Right renal pelvis (tissue), 4 donors: Measurements from ENCODE around the gene GRM7. TPM values are rescaled to one million over a fixed set of nuclear protein-coding genes. Genes with fewer than 3 reads are reported as not detected.
A peak's percentile ranks its signal among the peaks of the same experiment; 100 is the strongest.
"Not testable (repeated sequence)": the region's sequence is repeated elsewhere in the genome, so short reads cannot be mapped to it uniquely, and the experiment has no call there.

Source experiments
- DNase-seq, 4 donors: peaks; one replicate each; pipeline ENCODE4 v3.0.0-alpha.2; 2013; ENCODE audit warnings: low read depth in 4 of 4, low spot score in 3 of 4, missing footprints in 1 of 4
- polyA plus RNA-seq, 4 donors: library from polyadenylated mRNA; unstranded; fragments of 120-200 nt; gene quantifications; one replicate each; pipeline ENCODE4 v1.2.1, GENCODE V29; 2013; ENCODE audit not compliant: insufficient read length in 4 of 4

GRM7 gene
- 1 to 10 TPM; 1.6 to 3.2 (median 2.2) TPM for polyA plus RNA-seq

DNA sequence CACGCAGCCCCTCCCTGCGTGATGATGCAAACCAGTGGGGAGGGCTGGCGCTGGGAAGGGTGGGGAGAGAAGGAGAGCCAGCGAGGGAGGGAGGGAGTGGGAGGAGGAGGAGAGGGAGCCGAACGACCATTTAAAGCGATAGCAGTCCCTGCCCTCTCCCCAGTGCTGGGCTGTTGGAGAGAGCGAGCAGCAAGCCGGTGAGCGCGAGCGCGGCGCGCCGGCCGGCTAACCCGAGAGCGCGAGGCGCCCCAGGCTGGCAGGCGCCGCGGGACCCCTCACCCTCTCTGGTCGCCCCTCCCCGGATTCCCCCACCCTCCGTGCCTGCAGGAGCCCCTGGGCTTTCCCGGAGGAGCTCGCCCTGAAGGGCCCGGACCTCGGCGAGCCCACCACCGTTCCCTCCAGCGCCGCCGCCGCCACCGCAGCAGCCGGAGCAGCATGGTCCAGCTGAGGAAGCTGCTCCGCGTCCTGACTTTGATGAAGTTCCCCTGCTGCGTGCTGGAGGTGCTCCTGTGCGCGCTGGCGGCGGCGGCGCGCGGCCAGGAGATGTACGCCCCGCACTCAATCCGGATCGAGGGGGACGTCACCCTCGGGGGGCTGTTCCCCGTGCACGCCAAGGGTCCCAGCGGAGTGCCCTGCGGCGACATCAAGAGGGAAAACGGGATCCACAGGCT, at the start of gene GRM7:
GRM7 (plus strand) TSS at position 162 of the 671 bp plus-strand sequence.
- DNase-seq: peak in 1 of 4 donors; percentile 32

DNA sequence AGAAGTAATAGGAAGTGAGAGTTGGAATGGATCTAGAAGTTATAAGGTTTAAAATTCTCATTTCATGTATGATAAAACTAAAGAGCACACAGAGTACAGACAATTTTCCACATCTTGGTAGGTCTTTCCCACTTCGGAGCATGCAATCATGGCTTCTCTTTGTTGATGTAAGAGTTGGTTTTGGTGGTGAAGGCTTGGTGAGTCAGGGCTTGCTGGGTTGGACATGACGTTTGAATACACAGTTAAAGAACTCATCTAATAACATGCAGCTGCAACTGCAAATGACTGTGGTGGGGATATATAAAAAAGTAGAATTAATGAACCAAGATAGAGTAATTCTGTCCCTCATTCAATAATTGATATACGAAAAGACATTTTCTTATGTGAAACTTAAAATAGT, 39.5 kb upstream of the GRM7 start:
- DNase-seq: no peak

DNA sequence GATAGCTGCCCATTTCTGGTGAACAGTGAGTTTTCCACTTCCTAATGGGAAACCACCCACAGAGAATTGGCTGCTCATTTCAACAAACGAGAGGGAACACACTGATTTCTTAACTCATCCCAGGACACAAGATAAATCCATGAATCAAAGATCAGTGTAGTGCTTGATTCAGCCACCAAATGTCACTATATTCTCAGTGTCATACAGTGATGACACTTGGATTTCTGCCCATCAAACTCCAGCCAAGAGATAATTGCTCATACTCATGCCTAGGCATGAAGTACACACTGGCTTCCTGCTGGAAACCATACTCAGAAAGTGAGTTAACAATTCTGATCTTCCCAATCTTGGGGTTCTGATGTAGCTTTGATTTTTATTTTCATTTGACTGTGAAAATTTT, 35.4 kb upstream of the GRM7 start:
- DNase-seq: no peak

DNA sequence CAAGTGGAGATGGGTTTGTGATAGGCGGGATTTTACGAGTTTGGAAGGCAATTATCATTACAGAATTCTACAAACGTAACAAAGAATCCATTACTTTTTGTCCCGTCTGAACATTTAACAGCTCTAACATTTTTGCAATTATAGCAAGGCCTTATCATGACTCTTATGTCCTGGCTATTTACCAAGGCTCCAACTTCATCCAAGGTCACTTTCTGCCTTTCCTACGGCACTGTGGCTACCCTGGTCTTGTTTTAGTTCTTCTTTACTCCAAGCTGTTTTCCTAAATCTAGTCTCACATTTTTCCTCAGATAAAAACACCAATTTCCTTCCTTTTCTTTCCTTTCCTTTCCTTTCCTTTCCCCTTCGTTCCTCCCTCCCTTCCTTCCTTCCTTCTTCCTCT, 33.5 kb upstream of the GRM7 start:
- no peak for DNase-seq

DNA sequence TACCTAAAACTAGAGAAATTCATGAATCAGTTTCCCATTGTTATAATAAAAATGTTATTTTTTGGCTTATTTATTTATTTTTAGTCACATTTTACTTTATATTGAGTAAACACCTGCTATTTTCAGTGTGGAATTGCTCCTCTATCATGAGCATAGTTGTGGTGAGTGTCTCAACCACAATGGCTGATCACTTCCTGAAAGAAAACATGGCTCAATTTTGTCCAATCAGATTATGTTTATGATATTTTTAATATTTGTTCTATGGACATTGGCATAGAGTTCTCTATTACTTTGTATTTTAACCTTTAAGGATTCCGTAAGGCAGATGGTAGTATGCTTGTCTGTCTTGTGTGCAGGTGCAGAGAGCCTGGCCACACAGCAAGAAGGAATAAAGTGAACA, 16.2 kb upstream of the GRM7 start:
- no peak for DNase-seq

DNA sequence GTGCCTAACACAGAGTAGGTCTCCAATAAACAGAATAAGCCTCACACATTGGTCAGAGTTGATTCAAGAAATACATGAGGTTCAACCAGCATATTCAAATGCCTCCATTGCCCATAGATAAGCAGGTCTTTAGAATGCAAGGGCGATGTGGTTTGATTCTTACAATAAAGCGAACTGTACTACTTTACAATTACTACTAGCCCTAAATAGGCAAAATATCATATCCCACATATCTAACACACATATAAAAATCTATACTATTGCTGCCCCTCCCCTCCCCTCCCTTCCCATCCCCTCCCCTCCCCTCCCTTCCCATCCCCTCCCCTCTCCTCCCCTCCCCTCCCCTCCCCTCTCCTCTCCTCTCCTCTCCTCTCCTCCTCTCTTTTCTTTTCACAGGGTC, 6.7 kb upstream of the GRM7 start:
- no peak for DNase-seq

DNA sequence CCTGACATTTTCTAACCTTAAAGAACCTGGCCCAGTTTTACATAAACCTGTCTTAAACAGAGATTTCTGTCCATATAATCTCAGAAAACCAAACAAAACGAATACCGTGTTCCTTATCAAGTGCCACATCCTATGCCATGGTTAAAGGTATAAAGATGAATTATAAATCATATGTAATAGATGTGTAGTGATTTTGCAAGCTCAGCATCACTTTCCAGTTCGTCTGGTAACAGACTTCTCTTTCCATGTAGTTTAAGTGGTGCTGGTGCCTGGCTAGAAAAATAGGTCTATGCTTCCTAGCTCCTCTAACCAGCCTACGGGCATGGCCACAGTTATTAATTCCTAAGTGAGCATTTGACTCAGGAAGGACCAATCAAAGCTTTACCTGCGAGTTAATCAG, 3.4 kb upstream of the GRM7 start:
- no peak for DNase-seq

DNA sequence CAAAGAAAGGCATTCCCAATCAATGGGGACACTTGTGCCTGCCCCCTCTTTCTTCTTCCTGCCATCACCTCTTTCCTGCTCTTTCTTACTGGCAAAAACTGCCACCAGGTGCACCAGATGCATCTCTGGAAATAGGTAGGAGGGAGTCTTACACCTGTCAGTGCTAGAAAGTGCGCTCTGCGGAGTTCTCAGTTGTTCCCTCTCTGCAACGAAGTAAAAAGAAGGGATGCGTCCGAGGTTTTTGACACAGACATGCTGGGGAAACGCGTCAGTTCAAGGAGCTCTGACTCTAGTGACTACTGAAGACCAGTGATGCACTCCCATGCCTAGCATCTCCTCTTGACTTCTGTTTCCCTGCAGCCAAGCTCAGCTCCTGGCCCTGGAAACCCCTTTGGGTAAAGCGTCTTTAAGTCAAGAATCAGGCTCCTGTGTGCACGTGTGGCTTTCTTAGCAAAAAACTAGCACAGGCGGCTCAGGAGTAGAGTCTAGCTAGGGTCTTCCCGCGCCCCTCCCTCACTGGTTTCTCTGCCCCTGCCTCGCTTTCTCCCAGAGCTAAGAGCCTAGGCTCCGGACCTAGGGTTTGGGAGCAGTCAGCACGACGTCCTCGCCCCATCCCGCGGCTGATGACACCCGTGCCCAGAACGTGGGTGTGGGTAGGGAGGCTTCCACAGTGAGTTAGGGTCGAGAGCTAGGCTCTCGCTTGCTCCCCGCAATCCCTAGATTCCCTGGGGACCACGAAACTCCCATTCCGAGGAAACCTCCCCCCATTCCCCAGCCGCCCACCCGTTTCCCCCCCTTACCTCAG, 564 bp upstream of the GRM7 start:
- DNase-seq: no peak

DNA sequence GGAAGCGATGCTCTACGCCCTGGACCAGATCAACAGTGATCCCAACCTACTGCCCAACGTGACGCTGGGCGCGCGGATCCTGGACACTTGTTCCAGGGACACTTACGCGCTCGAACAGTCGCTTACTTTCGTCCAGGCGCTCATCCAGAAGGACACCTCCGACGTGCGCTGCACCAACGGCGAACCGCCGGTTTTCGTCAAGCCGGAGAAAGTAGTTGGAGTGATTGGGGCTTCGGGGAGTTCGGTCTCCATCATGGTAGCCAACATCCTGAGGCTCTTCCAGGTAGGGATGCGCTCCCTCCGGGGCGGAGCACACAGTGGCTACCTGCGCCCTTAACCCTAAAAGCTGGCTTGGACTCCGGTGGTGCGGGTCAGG, 698 bp downstream of the GRM7 start:
- no peak for DNase-seq

DNA sequence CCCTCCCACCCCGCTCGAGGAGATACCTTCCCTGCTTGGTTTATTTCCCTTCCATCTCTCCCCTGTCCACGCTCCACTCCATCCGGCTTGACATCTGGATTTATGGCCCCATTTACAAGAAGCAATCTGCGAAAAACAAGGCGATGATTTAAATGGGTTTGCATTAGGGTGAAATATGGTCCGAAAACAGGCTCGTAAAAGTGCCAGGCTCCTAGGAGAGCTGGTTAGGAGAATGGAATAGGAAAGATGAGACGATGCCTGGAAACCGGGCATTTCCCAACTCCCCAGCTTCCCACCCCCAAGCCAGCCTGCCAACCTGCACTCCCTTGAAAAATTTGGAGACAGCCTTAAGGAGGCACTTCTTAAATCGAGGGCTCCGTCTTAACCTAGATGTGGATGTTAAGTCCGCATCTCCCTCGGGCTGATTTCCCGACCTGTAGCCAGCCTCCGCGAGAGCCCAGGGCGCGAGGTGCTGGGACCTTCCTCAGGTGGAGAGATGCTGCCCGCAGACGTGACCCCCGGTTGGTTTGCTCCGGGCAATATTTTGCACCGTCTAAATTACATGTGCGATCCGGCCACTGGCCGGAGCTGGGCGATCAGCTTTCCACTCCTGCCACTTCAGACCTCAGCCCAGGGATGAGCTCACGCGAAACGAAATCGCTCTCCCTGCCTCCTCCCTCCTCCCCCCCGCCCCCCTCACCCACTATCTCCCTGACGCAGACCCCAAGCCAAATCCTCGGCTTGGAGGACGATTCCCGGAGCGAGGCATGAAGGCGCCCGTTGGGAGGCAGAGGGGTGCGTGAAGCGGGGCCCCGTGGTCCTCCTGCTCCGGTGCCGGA, 1.3 kb downstream of the GRM7 start:
- no peak for DNase-seq

DNA sequence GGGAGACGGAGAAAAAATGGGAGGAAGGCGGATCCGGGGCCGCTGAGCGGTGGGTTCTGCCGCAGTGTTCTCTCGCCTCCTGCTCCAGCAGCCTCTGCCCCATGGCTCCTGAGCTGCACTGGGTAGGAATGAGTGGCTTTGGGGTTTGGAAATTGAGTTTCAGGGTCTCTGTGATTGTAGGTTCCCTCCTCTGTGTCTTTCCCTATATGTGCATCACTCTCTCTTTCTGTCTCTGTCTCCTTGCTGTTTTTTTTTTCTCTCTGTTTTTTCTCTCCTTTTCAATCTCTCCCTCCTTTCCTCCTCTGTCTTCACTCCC, 1.9 kb downstream of the GRM7 start:
- DNase-seq: no peak

DNA sequence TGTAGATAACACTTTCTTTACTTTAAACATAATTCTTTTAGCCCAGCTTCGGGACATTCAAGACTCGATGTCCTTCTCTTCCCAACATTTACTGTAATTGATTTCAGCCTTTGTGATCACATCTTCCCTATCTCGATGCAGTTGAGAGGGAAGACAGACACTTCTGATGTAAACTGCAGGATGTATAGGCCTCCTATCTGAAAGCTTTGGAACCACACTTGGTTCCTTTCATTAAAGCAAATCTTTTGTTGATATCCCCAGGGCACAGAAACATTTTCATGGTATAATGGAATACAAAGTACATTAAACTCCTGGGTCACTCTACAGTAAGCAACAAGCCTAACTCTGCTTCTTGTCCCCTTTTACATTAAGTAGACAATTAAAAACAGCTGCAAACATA, 6.4 kb downstream of the GRM7 start:
- no peak for DNase-seq

DNA sequence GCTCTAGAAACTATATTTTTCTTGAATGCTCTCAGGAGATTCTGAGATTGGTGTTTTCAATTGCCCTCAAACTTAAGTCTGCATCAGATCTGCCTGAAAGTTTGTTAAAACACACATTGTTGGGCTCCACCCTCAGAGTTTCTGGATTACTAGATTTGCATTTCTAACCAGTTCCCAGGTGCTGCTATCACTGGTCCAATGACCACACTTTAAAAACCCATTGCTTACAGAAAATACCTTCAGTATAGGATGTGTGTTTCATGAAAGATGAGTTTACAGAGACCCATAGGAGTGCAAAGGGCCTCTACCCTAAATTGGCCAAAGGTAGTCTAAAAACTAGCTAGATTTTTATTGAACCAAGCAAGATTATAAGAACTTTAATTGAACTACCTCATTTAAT, 17.8 kb downstream of the GRM7 start:
- DNase-seq: no peak

DNA sequence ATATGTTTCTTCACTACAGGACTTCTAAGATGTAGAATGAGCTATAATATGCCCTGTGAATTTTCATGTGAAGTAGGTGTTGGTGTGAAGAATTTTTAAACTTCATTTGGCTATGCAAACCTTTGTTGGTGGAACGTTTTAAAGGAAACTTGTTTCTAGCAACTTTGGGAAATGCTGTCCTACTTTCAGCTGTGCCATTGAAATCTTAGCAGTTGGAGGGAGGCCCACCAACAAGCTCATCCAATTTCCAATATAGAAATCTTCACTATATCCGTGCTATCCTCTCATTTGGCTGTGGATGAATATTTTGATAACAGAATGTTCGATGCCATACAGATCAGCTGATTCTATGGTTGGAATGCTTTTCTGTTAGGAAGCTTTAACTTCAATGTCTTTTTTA, 51.3 kb downstream of the GRM7 start:
- DNase-seq: no peak

DNA sequence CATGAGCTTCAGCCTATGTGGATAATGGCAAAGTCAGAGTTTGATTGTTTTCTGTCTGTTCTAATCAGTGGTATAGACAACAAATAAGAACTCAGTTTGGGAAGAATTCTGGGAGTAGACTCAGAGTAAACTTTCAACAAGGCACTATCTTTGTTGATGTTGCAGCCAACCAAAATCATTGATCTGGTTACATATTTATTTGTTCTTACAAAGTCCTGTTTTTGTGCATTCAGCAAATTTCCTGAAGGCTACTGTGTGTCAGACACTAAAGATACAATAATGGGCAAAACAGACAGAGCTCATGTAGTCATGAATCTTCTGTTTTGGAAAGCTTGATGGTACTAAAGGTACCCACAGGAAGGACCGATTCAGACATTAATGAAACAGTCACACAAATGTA, 55.0 kb downstream of the GRM7 start:
- DNase-seq: no peak

DNA sequence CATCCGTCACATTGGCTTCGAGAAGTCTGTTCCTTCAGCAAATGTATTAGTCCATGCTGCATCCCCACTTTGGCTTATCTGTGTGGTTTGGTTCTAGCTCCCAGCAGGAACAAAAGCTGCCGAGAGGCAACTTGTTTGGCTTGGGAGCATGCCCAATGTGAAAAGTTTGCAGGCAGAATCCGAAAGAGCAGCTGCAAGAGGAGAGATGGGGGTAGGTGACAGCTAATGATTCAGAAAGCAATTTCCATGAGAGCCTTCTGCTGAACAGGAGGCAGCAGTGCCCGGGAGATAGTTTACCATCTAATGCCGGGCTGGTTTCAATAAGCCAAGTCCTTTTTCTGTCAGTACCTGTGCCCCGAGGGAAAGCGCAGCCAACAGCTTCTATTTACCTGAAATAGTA, 60.2 kb downstream of the GRM7 start:
- no peak for DNase-seq

DNA sequence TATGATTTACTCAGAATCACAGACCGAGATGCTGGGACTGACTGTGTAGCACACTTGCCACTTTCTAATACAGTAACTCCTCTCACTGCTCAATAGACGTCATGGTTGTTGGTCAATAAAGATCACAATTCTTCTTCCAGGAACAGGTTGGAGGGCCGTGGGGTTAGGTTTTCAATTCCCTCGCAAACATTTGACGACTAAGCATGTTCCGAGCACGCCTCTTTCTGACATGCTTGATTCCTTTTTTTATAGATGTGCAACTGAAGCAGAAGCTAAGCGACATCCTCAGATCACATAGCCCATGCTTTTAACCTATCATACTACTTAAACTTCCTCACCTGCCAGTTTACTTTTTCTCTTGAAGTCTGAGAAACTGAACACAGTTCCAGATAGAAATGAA, 61.0 kb downstream of the GRM7 start:
- no peak for DNase-seq

DNA sequence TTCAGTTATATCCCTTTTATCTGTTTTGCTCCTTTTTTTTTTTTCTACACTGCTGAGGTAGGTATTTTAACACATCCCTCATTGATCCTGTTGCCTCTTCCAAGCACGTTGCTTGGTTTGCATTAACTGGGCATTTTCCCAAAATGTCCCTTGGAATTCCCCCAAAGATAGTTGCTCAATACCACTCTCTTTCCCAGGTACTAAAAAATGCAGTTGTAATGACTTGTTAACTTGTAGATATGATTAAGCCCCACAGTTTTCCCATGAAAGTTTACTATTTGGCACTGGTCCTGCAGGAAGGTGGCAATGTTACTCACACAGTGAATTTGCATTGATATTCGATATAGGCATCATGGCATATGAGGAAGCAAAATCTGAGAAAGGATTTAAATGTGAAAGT, 67.1 kb downstream of the GRM7 start:
- no peak for DNase-seq

DNA sequence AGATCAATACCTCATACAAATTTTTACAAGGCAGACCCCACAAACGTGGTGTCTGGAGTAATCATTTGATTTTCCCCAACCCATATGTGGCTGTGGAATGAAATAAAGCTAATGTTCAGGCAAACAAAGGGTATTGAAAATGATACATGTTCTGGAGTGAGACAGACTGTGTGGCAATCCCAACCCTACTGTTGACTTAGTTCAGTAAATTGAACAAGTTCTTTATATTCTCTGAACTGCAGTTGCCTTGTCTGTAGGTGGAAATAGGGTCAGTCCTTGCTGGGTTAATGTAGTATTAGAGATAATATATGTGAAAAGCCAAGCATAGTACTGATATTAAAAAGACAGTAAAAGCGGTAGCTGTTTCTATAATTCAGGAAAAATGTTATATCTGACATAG, 69.0 kb downstream of the GRM7 start:
- DNase-seq: no peak

DNA sequence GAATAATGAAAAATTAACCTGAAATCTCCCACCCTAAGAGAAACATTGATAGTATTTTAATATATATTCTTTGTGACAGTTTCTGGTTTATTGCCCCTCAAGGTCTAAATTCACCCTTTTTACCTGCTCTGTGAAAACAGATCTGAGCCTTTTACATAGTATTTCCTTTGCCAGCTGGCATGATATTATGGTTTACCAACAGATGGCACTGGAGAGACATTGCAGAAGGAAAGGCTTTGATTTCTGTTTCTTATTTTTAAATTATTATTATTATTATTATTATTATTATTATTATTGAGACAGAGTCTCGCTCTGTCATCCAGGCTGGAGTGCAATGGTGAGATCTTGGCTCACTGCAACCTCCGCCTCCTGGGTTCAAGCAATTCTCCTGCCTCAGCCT, 74.5 kb downstream of the GRM7 start:
- not testable (repeated sequence) for DNase-seq

DNA sequence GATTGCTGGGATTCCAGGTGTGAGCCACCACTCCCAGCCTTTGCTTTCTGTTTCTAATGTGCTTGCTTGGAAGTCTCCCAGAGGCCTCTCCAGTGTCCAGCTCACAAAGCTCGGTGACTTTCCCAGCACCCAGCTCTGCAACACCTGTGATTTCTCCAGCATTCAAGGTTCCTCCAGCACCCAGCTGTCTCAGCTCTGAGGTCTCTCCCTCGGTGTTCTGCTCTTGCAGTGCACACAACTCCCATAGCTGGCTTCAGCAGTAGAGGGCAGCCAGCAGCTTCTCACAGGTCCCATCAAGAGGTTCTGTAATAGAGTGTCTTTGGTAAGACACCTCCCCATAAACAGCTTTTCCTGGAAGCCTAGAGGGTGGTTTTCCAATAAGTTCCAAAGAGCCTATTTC, 75.1 kb downstream of the GRM7 start:
- DNase-seq: no peak

DNA sequence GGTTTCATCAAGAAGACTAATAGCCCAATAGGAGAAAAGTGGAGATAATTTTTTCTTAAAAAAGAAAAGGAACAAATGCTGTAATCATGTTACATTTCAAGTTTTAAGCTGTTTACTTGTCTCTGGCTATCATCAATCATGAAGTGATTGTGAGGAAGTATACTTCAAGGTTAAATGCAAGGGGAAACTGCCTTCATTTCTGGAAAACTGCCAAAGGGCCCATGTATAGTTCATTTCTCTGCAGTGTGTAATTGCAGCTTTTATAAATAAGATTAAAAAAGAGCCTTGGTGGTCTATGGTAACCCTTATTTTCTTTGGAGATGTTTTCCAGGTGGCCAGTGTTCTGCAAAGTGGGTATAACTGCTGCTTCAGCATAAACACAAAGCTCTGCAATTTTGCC, 101.9 kb downstream of the GRM7 start:
- DNase-seq: peak; percentile 18 to 45 (median 23)
